ENCODE data around the gene PIP4K2A. TPM values are rescaled to one million over a fixed set of nuclear protein-coding genes. Genes with fewer than 3 reads are reported as not detected.

PIP4K2A gene
- total and polyA plus RNA-seq, 2 of the 13 experiments (the other 11 are each of a cell fraction or from before 2014, with no cell fraction given): 9.1 to 22.6 TPM

DNA sequence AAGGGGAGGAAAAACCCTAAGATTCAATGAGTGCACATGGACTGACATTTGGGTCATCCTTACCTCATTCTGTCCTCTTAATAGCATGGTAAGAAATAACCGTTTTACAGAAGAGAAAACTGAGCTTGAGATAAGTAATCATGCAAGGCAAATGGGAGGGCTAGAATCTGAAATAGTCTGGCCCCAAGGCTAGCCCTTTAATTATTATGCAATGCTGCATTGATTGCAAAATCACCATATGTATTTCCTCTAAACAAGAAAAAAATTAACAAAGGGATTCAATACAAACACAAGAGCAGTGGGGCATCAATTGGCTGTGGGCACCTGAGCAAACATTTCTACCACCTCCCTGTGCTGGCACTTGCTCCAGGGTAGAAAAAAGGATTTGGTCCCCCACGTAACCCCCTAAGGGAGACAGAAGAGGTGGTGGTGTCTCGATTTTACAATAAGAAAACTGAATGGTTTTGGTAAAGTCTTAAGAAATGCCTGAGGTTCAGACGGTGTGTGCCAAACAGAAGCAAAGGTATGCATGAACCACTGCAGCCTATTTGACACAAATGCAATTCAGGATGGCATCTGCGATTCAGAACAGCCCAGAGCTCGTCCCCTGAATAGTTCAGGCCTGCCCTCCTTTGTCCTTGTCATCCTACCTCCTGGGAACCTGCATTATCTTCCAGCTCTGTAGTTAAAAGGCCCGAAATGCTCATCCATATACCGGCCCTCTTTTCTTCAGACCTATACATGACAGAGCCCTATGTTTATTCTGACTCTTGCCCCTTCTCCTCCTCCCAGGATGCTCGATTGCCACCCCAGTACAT is 23.6 kb downstream of the PIP4K2A start (continued):
- TF ChIP-seq, protein P1, sequence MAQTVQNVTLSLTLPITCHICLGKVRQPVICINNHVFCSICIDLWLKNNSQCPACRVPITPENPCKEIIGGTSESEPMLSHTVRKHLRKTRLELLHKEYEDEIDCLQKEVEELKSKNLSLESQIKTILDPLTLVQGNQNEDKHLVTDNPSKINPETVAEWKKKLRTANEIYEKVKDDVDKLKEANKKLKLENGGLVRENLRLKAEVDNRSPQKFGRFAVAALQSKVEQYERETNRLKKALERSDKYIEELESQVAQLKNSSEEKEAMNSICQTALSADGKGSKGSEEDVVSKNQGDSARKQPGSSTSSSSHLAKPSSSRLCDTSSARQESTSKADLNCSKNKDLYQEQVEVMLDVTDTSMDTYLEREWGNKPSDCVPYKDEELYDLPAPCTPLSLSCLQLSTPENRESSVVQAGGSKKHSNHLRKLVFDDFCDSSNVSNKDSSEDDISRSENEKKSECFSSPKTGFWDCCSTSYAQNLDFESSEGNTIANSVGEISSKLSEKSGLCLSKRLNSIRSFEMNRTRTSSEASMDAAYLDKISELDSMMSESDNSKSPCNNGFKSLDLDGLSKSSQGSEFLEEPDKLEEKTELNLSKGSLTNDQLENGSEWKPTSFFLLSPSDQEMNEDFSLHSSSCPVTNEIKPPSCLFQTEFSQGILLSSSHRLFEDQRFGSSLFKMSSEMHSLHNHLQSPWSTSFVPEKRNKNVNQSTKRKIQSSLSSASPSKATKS (CRISPR knock-in tag; IDR thresholded peaks at IDR 0.05): no peak

DNA sequence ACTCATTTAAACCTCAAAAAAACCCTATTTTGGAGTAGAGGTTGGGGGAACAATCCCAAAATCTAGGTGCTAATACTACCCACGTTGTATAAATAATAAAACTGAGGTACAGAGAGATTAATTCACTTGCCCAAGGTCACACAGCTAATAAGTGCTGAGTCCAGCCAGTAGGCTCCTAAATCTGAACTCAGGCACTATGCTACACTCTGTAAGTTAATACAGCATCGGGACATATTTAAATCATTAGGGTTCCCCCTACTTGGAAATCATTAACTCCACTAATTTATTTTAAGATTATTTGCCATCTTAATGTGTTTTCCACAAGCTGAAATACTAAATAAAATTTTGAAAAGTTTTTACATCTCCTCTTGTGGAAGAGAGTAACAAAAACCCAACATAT is 24.2 kb downstream of the PIP4K2A start:
- Histone ChIP-seq H2AFZ (ENCODE audit: low read length) (no peak overlapping the region), H3K4me2 (ENCODE audit: low read depth, low read length) (no peak overlapping the region), H3K36me3 (replicated peaks in 1 of 2; ENCODE audit: control insufficient read depth in 1 of 2, insufficient read depth in 2 of 2, low read length in 2 of 2) (no peaks in the 10 kb centered on the region), H3K9ac (ENCODE audit: insufficient read depth, low read depth, low read length) (no peak overlapping the region), H3K4me3 (replicated peaks in 1 of 3; ENCODE audit: insufficient read depth in 1 of 3, low read depth in 2 of 3, low read length in 3 of 3) (no peak overlapping the region), H3K79me2 (ENCODE audit: insufficient read depth, low read length) (peaks cover 37% of the 10 kb centered on the region), H3K4me1 (ENCODE audit: insufficient read depth, low read length) (peaks cover 40% of the 10 kb centered on the region), H3K27me3 (ENCODE audit: control insufficient read depth in 1 of 2, insufficient read depth in 2 of 2, low read length in 2 of 2) (no peaks in the 10 kb centered on the region), H3K27ac (ENCODE audit: extremely low read length, insufficient read depth, low read length) (no peak overlapping the region), H4K20me1 (ENCODE audit: insufficient read depth, low read length) (0 out of 2 replicates have a peak, but pooled peaks cover 3% of the 10 kb centered on the region), H3K9me3 (ENCODE audit: low read length) (no peaks in the 10 kb centered on the region)
- intact Hi-C loops (cut with micrococcal nuclease; ENCODE audit: unreplicated experiment) (no loop called here), in situ Hi-C loops (cut with HindIII; ENCODE audit: extremely low pct_ligation_motif_present, low pct_unique_long_range_greater_than_20kb) (no loop called here)
- ATAC-seq (no peak), DNase-seq (ENCODE audit: low spot score) (no peak), FAIRE-seq (no peak)
- POLR2A ChIA-PET: no interaction called here
- no TSS peak for BruUV-seq (replicated peaks)
- no peak for TF ChIP-seq RNF2 (conservative IDR thresholded peaks at IDR 0.05; ENCODE audit: low read depth)
- no peak for TF ChIP-seq CHD4 (IDR thresholded peaks at IDR 0.05; ENCODE audit: borderline replicate concordance, low read length)
- TF ChIP-seq, protein P2, sequence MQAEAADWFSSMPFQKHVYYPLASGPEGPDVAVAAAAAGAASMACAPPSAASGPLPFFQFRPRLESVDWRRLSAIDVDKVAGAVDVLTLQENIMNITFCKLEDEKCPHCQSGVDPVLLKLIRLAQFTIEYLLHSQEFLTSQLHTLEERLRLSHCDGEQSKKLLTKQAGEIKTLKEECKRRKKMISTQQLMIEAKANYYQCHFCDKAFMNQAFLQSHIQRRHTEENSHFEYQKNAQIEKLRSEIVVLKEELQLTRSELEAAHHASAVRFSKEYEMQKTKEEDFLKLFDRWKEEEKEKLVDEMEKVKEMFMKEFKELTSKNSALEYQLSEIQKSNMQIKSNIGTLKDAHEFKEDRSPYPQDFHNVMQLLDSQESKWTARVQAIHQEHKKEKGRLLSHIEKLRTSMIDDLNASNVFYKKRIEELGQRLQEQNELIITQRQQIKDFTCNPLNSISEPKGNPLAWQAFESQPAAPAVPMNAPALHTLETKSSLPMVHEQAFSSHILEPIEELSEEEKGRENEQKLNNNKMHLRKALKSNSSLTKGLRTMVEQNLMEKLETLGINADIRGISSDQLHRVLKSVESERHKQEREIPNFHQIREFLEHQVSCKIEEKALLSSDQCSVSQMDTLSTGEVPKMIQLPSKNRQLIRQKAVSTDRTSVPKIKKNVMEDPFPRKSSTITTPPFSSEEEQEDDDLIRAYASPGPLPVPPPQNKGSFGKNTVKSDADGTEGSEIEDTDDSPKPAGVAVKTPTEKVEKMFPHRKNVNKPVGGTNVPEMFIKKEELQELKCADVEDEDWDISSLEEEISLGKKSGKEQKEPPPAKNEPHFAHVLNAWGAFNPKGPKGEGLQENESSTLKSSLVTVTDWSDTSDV (CRISPR knock-in tag; IDR thresholded peaks at IDR 0.05): no peak
- TF ChIP-seq, protein P3, sequence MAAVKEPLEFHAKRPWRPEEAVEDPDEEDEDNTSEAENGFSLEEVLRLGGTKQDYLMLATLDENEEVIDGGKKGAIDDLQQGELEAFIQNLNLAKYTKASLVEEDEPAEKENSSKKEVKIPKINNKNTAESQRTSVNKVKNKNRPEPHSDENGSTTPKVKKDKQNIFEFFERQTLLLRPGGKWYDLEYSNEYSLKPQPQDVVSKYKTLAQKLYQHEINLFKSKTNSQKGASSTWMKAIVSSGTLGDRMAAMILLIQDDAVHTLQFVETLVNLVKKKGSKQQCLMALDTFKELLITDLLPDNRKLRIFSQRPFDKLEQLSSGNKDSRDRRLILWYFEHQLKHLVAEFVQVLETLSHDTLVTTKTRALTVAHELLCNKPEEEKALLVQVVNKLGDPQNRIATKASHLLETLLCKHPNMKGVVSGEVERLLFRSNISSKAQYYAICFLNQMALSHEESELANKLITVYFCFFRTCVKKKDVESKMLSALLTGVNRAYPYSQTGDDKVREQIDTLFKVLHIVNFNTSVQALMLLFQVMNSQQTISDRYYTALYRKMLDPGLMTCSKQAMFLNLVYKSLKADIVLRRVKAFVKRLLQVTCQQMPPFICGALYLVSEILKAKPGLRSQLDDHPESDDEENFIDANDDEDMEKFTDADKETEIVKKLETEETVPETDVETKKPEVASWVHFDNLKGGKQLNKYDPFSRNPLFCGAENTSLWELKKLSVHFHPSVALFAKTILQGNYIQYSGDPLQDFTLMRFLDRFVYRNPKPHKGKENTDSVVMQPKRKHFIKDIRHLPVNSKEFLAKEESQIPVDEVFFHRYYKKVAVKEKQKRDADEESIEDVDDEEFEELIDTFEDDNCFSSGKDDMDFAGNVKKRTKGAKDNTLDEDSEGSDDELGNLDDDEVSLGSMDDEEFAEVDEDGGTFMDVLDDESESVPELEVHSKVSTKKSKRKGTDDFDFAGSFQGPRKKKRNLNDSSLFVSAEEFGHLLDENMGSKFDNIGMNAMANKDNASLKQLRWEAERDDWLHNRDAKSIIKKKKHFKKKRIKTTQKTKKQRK (IDR thresholded peaks at IDR 0.05; ENCODE audit: low read length): no peak
- CTCF ChIA-PET (ENCODE audit: low intra/inter-chr PET ratio, low total read pairs): no interaction called here
- 83% methylated on average over 2 of the region's 2 CpGs for WGBS (ENCODE audit: low lambda C conversion rate)
